ENCODE measurements around the gene THPO.
A peak's percentile ranks its signal among the peaks of the same experiment; 100 is the strongest.
"Not testable (repeated sequence)": the region's sequence is repeated elsewhere in the genome, so short reads cannot be mapped to it uniquely, and the experiment has no call there.

THPO gene

GRCh38 chr3:184351511-184352148 is 26.4 kb downstream of the THPO start:
- FAIRE-seq (no peak), DNase-seq (ENCODE audit: low spot score) (no peak)

GRCh38 chr3:184350618-184351017 is 27.4 kb downstream of the THPO start:
- FAIRE-seq = no peak

GRCh38 chr3:184349563-184350470 is 28.2 kb downstream of the THPO start:
- no peak for DNase-seq (ENCODE audit: low spot score)
- FAIRE-seq = no peak

More at GRCh38 chr3:184350618-184351017, 27.4 kb downstream of the THPO start:
- no peak for DNase-seq (ENCODE audit: low spot score)

- FAIRE-seq = no peak
Measured at GRCh38 chr3:184348057-184348382, 30.0 kb downstream of the THPO start.

GRCh38 chr3:184347321-184348056 is 30.5 kb downstream of the THPO start:
- FAIRE-seq (no peak), DNase-seq (ENCODE audit: low spot score) (no peak)

More at GRCh38 chr3:184348057-184348382, 30.0 kb downstream of the THPO start:
- DNase-seq (ENCODE audit: low spot score) = no peak

GRCh38 chr3:184346480-184347190 is 31.4 kb downstream of the THPO start:
- FAIRE-seq = no peak
- no peak for DNase-seq (ENCODE audit: low spot score)

GRCh38 chr3:184345317-184346144 is 32.5 kb downstream of the THPO start:
- FAIRE-seq (peak; percentile 84), DNase-seq (ENCODE audit: low spot score) (peak; percentile 91)

GRCh38 chr3:184344579-184345316 is 33.3 kb downstream of the THPO start:
- FAIRE-seq (no peak), DNase-seq (ENCODE audit: low spot score) (no peak)

GRCh38 chr3:184343200-184343876 is 34.7 kb downstream of the THPO start:
- DNase-seq (ENCODE audit: low spot score) (no peak), FAIRE-seq (no peak)

GRCh38 chr3:184341925-184342324 is 36.1 kb downstream of the THPO start:
- no peak for DNase-seq (ENCODE audit: low spot score)
- no peak for FAIRE-seq

- not testable (repeated sequence) for FAIRE-seq; DNase-seq (ENCODE audit: low spot score)
Measured at GRCh38 chr3:184339451-184340135, 38.4 kb downstream of the THPO start.

GRCh38 chr3:184339001-184339400 is 39.0 kb downstream of the THPO start:
- FAIRE-seq (no peak), DNase-seq (ENCODE audit: low spot score) (no peak)

- FAIRE-seq = no peak
- DNase-seq (ENCODE audit: low spot score) = no peak
Measured at GRCh38 chr3:184338511-184338945, 39.5 kb downstream of the THPO start.

GRCh38 chr3:184337981-184338380 is 40.0 kb downstream of the THPO start:
- FAIRE-seq (no peak), DNase-seq (ENCODE audit: low spot score) (no peak)

GRCh38 chr3:184337399-184337714 is 40.6 kb downstream of the THPO start, which contains the start of gene FAM131A:
Gene FAM131A, plus strand, starts transcription at chr3:184337600. Its CDS starts 31 bp downstream, at chr3:184337631.
- FAIRE-seq (no peak), DNase-seq (ENCODE audit: low spot score) (no peak)

GRCh38 chr3:184336547-184337398 is 41.2 kb downstream of the THPO start:
- FAIRE-seq (no peak), DNase-seq (ENCODE audit: low spot score) (no peak)

GRCh38 chr3:184335661-184336546 is 42.1 kb downstream of the THPO start:
- DNase-seq (ENCODE audit: low spot score) = no peak
- FAIRE-seq = no peak
